GM12878 (cell line): ENCODE data around the gene MARK4. TPM values are rescaled to one million over a fixed set of nuclear protein-coding genes. Genes with fewer than 3 reads are reported as not detected.

ENCODE experiments used
- ATAC-seq: fragments of 200-7000 bp; cut with Tn5 transposase; 3 replicates; pipeline ENCODE4 v1.9.1; 2020; ENCODE audit warnings: mild to moderate bottlenecking, moderate library complexity
- BruUV-seq: library from RNA; stranded (reverse); fragments of 400-500 nt; replicated peaks from 2 replicates; lab custom pipeline; 2021; lab: Mats Ljungman, UMichigan
- CTCF ChIA-PET: fragments of 300-600 bp; sonication (Branson Sonifier 250); formaldehyde crosslinking; extraction: SDS; loops from one replicate; lab custom pipeline; 2021; ENCODE audit warnings: inconsistent platforms; lab: Yijun Ruan, JAX
- POLR2A ChIA-PET: fragments of 350-600 bp; formaldehyde crosslinking; extraction: SDS; loops from one replicate; lab custom pipeline; 2021; ENCODE audit warnings: inconsistent platforms; lab: Charles Lee
- RAD21 ChIA-PET: fragments of 300-600 bp; sonication (Branson Sonifier 250); formaldehyde crosslinking; loops from one replicate; lab custom pipeline; 2023; ENCODE audit warnings: antibody characterized with exemption; ENCODE audit not compliant: unreplicated experiment; lab: Charles Lee
- SMC1A ChIA-PET: fragments of 300-600 bp; sonication (Branson Sonifier 250); formaldehyde crosslinking; loops from one replicate; lab custom pipeline; 2023; ENCODE audit not compliant: unreplicated experiment, uncharacterized antibody; lab: Charles Lee
- DNase-seq: peaks from one replicate; pipeline ENCODE4 v3.0.0-alpha.2; 2011; ENCODE audit warnings: low read depth, low spot score
- FAIRE-seq: peaks from 3 replicates; lab custom pipeline; 2011; peaks lifted over from hg19 to GRCh38; lab: Jason Lieb, UNC
- H2AFZ ChIP-seq: 2 replicates; pipeline ENCODE4 v1.6.0; 2011; ENCODE audit warnings: low read depth, low read length, control low read depth; ENCODE audit not compliant: control insufficient read depth
- H3K27ac ChIP-seq: 2 replicates; pipeline ENCODE4 v1.5.1; 2011; ENCODE audit warnings: control low read depth; ENCODE audit not compliant: control insufficient read depth, insufficient read depth
- H3K27me3 ChIP-seq, 2 experiments: replicated peaks in 1 of 2; 2 replicates each; pipeline versions ENCODE4 v1.6.0 to v1.6.1; 2011; ENCODE audit warnings: low read length in 1 of 2; ENCODE audit not compliant: control insufficient read depth in 2 of 2, insufficient read depth in 2 of 2
- H3K36me3 ChIP-seq, 2 experiments: 2 replicates each; pipeline ENCODE4 v1.5.1; 2011; ENCODE audit warnings: low read length in 1 of 2; ENCODE audit not compliant: control insufficient read depth in 2 of 2, insufficient read depth in 2 of 2
- H3K4me1 ChIP-seq: 2 replicates; pipeline ENCODE4 v1.6.1; 2011; ENCODE audit warnings: mild to moderate bottlenecking, low read length, moderate library complexity, mixed read lengths; ENCODE audit not compliant: control insufficient read depth, insufficient read depth
- H3K4me2 ChIP-seq: 2 replicates; pipeline ENCODE4 v1.6.0; 2011; ENCODE audit warnings: control low read depth; ENCODE audit not compliant: control insufficient read depth, insufficient read depth
- H3K4me3 ChIP-seq: fragments of 200-600 bp; sonication (generic); 2 replicates; pipeline ENCODE4 v1.5.1; 2016
- H3K79me2 ChIP-seq: 2 replicates; pipeline ENCODE4 v1.6.0; 2011; ENCODE audit warnings: low read length; ENCODE audit not compliant: control insufficient read depth, insufficient read depth
- H3K9ac ChIP-seq: 2 replicates; pipeline ENCODE4 v1.8.0; 2011; ENCODE audit warnings: low read length, control low read depth, mixed read lengths; ENCODE audit not compliant: control insufficient read depth, insufficient read depth
- H3K9me3 ChIP-seq: replicated peaks from 3 replicates; pipeline ENCODE4 v1.5.1; 2011; ENCODE audit warnings: mild to moderate bottlenecking, low read length; ENCODE audit not compliant: control insufficient read depth, insufficient read depth
- H4K20me1 ChIP-seq: 2 replicates; pipeline ENCODE4 v1.6.0; 2011; ENCODE audit not compliant: control insufficient read depth, insufficient read depth
- CBX3 ChIP-seq: fragments of 200-600 bp; sonication (generic); IDR thresholded peaks from 2 replicates; pipeline ENCODE4 v1.6.1; 2016; ENCODE audit warnings: low read depth, borderline replicate concordance
- HDAC6 ChIP-seq: fragments of 200-600 bp; sonication (generic); IDR thresholded peaks from one replicate; pipeline ENCODE4 v1.8.0; 2017; ENCODE audit warnings: antibody characterized with exemption; ENCODE audit not compliant: unreplicated experiment
- MTA2 ChIP-seq: fragments of 450-650 bp; IDR thresholded peaks from 2 replicates; pipeline ENCODE4 v1.6.1; 2016; ENCODE audit warnings: low read depth, mild to moderate bottlenecking, moderate library complexity
- TCF3 ChIP-seq: IDR thresholded peaks from 2 replicates; pipeline ENCODE4 v1.6.1; 2012; ENCODE audit warnings: low read depth, mild to moderate bottlenecking, low read length, borderline replicate concordance; ENCODE audit not compliant: insufficient read depth
- USF2 ChIP-seq: IDR thresholded peaks from 2 replicates; pipeline ENCODE4 v1.6.1; 2011; ENCODE audit warnings: low read depth, low read length, improper control_type of control experiment, borderline replicate concordance
- ZBTB4 ChIP-seq: fragments of 450-650 bp; formaldehyde crosslinking; IDR thresholded peaks from 2 replicates; pipeline ENCODE4 v1.4.0; 2022; ENCODE audit warnings: mild to moderate bottlenecking, moderate library complexity
- whole genome bisulfite sequencing: methylation state at CpG from one replicate; pipeline ENCODE4 v1.1.6; 2016; ENCODE audit warnings: low lambda C conversion rate; ENCODE audit not compliant: insufficient replicate concordance, insufficient coverage; ENCODE audit errors: missing lambda C conversion rate; 5-methylcytosine and 5-hydroxymethylcytosine counted together
- in situ Hi-C: fragments of 300-500 bp; cut with MboI; formaldehyde crosslinking; loops from 9 replicates; pipeline ENCODE4 v1.14.3; 2018; ENCODE audit warnings: mixed read lengths
- intact Hi-C: fragments of 100-400 bp; cut with micrococcal nuclease; formaldehyde crosslinking; loops from one replicate; pipeline ENCODE4 v1.14.2; 2022; ENCODE audit not compliant: unreplicated experiment
- polyA plus RNA-seq, 11 experiments: library from polyadenylated mRNA; depleted of rRNA in 4 of 11; unstranded in 6 of 11; stranded (reverse) in 5 of 11; fragments of >200 nt; fragmentation: Nextera tagmentation in 4 of 11; fragmentation: Illumina TruSeq in 1 of 11; extraction: Ambion mirVana in 4 of 11; extraction: Trizol in 1 of 11; gene quantifications; 1 replicate in 1 of 11; 2 replicates in 10 of 11; pipeline versions ENCODE4 v1.2.1 to v1.2.3, GENCODE V29; 2011 to 2016; ENCODE audit warnings: inconsistent platforms in 2 of 11, missing spikeins in 2 of 11, low read depth in 1 of 11
- total RNA-seq, 4 experiments: library from RNA; depleted of rRNA in 3 of 4; stranded (reverse); fragments of >200 nt in 3 of 4; fragmentation: Illumina TruSeq in 1 of 4; extraction: Trizol in 1 of 4; gene quantifications; 2 replicates each; pipeline versions ENCODE4 v1.2.1 to v1.2.3, GENCODE V29; 2013 to 2021

The MARK4 gene
- total and polyA plus RNA-seq, 10 of the 15 experiments (the other 5 are each of a cell fraction or from before 2014, with no cell fraction given): 0.66 to 24.3 (median 5.1) TPM

DNA sequence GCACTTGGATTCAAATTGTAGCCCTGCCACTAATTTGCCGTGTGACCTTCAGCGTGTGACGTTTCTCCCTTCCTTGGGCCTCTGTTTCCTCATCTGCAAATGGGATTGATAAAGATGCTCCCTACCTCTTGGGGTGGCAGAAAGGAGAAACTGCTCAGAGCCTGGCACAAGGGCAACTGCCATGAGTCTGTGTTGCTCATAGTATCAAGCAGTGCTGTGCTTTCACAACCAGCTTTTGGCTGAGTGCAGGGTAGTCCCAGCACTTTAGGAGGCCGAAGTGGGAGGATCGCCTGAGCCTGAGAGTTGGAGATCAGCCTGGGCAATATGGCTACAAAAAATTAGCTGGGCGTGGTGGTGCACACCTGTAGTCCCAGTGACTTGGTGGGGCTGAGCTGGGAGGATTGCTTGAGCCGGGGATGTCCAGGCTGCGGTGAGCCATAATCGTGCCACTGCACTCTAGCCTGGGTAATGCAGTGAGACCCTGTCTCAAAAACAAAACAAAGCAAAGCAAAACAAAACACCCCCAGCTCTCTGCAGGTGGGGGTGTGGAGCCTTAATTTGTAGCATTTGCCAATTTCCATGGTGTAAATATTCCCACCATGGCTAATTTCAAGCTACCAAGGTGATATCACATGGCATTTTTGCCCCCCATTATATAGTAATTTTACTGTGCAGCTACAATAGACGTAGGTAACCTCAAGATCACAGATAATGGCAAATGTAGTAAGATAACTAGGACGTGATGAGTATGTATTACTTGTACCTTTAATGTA, 1.6 kb upstream of the MARK4 start (continued):
- TF ChIP-seq USF2 (no peak), HDAC6 (no peak), ZBTB4 (no peak)
- TF ChIP-seq, all 136 proteins: peak for 0

GRCh38 chr19:45250216-45250831, 747 bp upstream of the MARK4 start:
- in situ Hi-C loops (no loop called here), intact Hi-C loops (loop anchor here (5.0 kb wide), 1 partner anchor 87 kb away; no protein-coding TSS in a partner anchor)
- H3K36me3 ChIP-seq: peaks cover 0 to 4% of the 10 kb centered on the region in 2 experiments; a peak in 1 of 4 replicates
- H3K79me2 ChIP-seq: peaks cover 24% of the 10 kb centered on the region
- ATAC-seq (no peak), DNase-seq (no peak), FAIRE-seq (no peak)
- peak overlapping the region; percentile 97 for H2AFZ ChIP-seq
- H3K4me2 ChIP-seq: peak overlapping the region; percentile 86
- 0 out of 2 replicates have a peak overlapping the region, but pooled peaks have one; percentile 12 for H3K27ac ChIP-seq
- WGBS: 52% methylated on average over 11 of the region's 14 CpGs
- SMC1A ChIA-PET: interaction anchor here (1.1 to 1.4 kb wide), 2 partner anchors 50 to 89 kb away, joined by 3 to 4 read pairs; no protein-coding TSS in a partner anchor
- no peaks in the 10 kb centered on the region for H3K9me3 ChIP-seq
- H3K4me3 ChIP-seq: peak overlapping the region; percentile 75
- TF ChIP-seq MTA2 (no peak), CBX3 (no peak), TCF3 (no peak)
- CTCF ChIA-PET: interaction anchor here (0.9 to 2.3 kb wide), 6 partner anchors 37 to 229 kb away, joined by 3 to 15 read pairs (median 5); partner anchors contain the start of genes BLOC1S3, GEMIN7 and TRAPPC6A
- no peaks in the 10 kb centered on the region for H3K27me3 ChIP-seq
- no peaks in the 10 kb centered on the region for H4K20me1 ChIP-seq
- peaks cover 15% of the 10 kb centered on the region for H3K4me1 ChIP-seq
- no TSS peak for BruUV-seq
- H3K9ac ChIP-seq: peak overlapping the region; percentile 46; the same call in 1 of the 2 replicates
- RAD21 ChIA-PET: no interaction called here
- POLR2A ChIA-PET: no interaction called here
